Measurements from ENCODE around the gene RIPK4.

RIPK4 gene

DNA sequence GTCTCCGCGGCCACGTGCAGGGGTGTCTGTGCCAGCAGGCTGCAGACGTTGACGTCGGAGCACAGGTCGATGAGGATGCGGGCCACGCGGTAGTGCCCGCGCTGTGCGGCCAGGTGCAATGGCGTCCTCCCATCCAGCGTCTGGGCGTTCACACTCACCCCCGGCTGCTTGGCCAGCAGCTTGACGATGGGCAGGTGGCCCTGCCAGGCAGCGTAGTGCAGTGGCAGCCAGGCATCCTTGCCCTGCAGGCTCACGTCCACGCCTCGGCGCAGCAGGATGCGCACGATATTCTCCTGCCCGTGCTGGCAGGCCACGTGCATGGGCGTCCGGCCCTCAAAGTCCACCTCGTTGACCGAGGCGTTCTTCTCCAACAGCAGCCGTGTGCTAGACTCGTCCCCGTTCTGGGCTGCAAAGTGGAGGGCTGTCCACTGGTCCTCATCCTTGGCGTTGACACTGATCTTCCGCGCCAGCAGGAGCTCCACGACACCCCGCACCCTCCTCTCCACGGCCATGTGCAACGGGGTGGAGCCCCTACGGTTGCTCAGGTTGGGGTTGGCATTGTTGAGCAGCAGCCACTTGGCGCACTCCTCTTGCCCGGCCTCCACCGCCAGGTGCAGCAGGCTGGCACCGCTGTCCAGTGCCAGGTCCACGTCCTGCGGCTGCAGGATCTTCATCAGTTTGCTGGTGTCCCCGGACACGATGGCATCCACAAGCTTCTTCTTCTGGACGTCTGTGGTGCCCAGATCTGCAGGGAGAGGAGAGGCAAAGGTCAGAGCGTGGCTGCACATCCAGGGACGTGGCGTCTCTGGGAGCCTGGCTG, 25.4 kb downstream of the RIPK4 start:
- H3K4me1 ChIP-seq, result no peaks in the 10 kb centered on the region
- no peaks in the 10 kb centered on the region; the same call in 1 of the 2 replicates for H3K27me3 ChIP-seq
- TF ChIP-seq, protein P1, sequence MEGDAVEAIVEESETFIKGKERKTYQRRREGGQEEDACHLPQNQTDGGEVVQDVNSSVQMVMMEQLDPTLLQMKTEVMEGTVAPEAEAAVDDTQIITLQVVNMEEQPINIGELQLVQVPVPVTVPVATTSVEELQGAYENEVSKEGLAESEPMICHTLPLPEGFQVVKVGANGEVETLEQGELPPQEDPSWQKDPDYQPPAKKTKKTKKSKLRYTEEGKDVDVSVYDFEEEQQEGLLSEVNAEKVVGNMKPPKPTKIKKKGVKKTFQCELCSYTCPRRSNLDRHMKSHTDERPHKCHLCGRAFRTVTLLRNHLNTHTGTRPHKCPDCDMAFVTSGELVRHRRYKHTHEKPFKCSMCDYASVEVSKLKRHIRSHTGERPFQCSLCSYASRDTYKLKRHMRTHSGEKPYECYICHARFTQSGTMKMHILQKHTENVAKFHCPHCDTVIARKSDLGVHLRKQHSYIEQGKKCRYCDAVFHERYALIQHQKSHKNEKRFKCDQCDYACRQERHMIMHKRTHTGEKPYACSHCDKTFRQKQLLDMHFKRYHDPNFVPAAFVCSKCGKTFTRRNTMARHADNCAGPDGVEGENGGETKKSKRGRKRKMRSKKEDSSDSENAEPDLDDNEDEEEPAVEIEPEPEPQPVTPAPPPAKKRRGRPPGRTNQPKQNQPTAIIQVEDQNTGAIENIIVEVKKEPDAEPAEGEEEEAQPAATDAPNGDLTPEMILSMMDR (IDR thresholded peaks at IDR 0.05; ENCODE audit: low read depth, low read length), result no peak
- H3K4me3 ChIP-seq (ENCODE audit: low read depth, low read length), result no peak overlapping the region
- H3K36me3 ChIP-seq, result no peaks in the 10 kb centered on the region
- DNase-seq, result no peak
- H3K9me3 ChIP-seq, result no peaks in the 10 kb centered on the region

DNA sequence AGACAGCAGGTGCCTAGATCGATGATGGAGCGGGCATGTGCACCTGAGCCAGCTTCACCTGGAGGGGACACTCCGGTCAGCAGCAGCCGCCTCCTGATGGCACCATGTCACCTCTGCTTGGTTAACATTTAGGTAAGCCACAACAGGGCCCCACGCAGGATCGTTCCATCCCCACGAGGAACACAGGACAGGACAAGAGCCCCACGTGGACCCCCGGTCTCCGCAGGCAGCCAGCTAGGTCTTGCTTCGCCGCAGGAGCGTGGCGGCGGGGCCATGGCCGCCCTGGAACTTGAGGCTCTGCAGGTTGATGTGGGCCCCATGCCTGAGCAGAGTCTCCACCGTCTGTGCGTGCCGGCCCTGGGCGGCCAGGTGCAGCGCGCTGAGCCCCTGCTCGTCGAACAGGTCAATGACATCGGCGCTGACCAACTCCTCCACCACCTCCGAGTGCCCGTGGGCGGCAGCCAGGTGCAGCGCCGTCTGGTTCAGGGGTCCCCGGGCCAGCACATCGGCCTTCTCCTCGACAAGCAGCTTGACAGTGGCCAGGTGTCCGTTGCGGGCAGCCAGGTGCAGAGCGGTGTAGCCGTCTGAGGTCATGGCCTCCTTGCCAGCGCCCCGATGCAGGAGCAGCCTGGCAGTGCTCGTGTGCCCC, 26.1 kb downstream of the RIPK4 start:
- Histone ChIP-seq H3K4me1 (no peaks in the 10 kb centered on the region), H3K9me3 (no peaks in the 10 kb centered on the region), H3K27me3 (no peaks in the 10 kb centered on the region; the same call in 1 of the 2 replicates), H3K36me3 (no peaks in the 10 kb centered on the region), H3K4me3 (ENCODE audit: low read depth, low read length) (no peak overlapping the region)
- DNase-seq, result no peak
- TF ChIP-seq, protein P1 (IDR thresholded peaks at IDR 0.05; ENCODE audit: low read depth, low read length), result no peak

DNA sequence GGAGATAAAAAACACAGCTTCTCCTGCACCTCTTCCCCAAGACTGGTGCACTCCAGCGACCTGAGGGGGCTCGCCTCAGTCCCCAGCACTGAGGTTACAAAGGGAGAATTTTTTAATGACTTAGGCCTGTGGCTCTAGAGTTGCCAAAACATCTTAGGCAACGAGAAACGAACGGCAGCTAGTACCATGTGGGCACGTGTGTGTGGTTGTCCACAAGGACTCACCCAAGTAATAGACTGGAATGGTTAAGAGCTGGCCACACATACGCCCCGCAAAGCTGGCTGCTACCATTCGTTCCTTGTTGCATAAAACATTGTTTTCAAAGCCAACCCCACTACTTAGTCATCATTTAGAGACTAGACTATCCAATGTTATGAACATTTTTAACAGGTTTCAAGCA, 26.9 kb downstream of the RIPK4 start:
- Histone ChIP-seq H3K36me3 (no peaks in the 10 kb centered on the region), H3K4me1 (no peaks in the 10 kb centered on the region), H3K4me3 (ENCODE audit: low read depth, low read length) (no peak overlapping the region), H3K9me3 (no peaks in the 10 kb centered on the region), H3K27me3 (no peaks in the 10 kb centered on the region; the same call in 1 of the 2 replicates)
- no peak for DNase-seq
- TF ChIP-seq, protein P1 (IDR thresholded peaks at IDR 0.05; ENCODE audit: low read depth, low read length), result no peak

DNA sequence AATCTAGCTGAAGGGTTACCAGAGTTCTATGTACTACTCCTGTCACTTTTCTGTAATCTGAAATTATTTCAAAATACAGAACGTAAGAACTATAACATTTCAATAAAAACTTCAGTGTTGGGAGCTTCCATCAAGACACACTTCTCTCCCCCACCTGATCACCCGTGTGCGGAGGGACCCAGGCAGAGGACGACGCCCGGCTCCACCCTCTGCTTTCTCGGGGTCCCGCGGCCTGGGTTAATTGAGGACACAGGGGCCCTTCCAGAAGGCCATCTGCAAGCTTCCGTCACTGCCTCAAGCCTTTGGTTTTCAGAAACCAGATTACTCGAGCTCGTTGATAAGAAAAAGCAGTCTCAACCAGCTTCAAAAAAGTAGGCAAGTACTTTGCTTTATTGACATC, 27.8 kb downstream of the RIPK4 start:
- Histone ChIP-seq H3K36me3 (no peaks in the 10 kb centered on the region), H3K4me1 (no peaks in the 10 kb centered on the region), H3K9me3 (no peaks in the 10 kb centered on the region), H3K4me3 (ENCODE audit: low read depth, low read length) (no peak overlapping the region), H3K27me3 (no peaks in the 10 kb centered on the region; the same call in 1 of the 2 replicates)
- TF ChIP-seq, protein P1 (IDR thresholded peaks at IDR 0.05; ENCODE audit: low read depth, low read length), result no peak
- DNase-seq, result no peak

DNA sequence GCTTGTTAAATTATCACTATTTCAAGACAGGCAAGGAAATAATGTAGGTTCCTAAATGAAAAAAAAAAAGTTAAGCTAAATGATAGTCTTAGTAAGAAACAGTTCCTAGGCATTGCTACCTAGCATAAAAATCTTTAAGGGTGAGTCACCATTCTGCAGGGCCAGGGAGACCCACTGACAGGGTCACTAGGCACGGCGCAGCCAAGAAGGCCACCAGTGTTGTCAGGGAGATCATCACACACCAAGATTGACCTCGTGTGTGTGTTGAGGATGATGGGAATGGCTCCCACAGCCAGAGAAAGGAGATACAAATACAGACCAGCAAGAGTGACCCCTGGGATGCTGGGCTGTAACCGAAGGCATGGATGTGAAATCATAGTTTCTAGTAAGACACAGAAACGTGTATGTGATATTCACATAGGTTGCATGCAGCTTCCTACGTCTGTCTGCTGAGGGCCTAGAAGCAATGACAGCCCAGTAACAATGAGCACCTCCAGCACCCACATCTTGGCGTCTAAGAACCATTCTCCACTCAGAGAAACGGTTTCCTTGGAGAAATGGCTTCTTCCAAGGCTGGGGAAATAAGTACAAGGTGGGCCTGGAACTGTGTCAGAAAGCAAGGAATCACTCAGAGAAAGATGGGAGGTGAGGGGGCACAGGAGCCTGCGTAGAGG, 29.1 kb downstream of the RIPK4 start:
- H3K36me3 ChIP-seq, result no peaks in the 10 kb centered on the region
- H3K9me3 ChIP-seq, result no peaks in the 10 kb centered on the region
- H3K4me1 ChIP-seq, result no peaks in the 10 kb centered on the region
- no peak overlapping the region for H3K4me3 ChIP-seq (ENCODE audit: low read depth, low read length)
- H3K27me3 ChIP-seq, result no peaks in the 10 kb centered on the region; the same call in 1 of the 2 replicates
- TF ChIP-seq, protein P1 (IDR thresholded peaks at IDR 0.05; ENCODE audit: low read depth, low read length), result no peak
- no peak for DNase-seq
